PFSK-1 (cell line): ENCODE results near the gene RBM20.

Experiments used
- POLR2AphosphoS5 ChIP-seq: IDR thresholded peaks from 2 replicates; pipeline ENCODE4 v1.6.1; 2012; ENCODE audit warnings: low read depth, mild to moderate bottlenecking, control low read depth, low read length, moderate library complexity
- TAF1 ChIP-seq: IDR thresholded peaks from 2 replicates; pipeline ENCODE4 v1.6.1; 2012; ENCODE audit warnings: low read length, control low read depth, borderline replicate concordance; ENCODE audit not compliant: insufficient read depth
- TF ChIP-seq, protein P1 (sequence below), 2 experiments: IDR thresholded peaks; 2 replicates each; pipeline versions ENCODE4 v1.6.1 to v1.8.0; 2011 to 2012; ENCODE audit warnings: low read depth in 2 of 2, low read length in 2 of 2, control low read depth in 1 of 2, inconsistent platforms in 1 of 2, mild to moderate bottlenecking in 1 of 2, moderate library complexity in 1 of 2; ENCODE audit not compliant: insufficient read depth in 1 of 2

DNA sequence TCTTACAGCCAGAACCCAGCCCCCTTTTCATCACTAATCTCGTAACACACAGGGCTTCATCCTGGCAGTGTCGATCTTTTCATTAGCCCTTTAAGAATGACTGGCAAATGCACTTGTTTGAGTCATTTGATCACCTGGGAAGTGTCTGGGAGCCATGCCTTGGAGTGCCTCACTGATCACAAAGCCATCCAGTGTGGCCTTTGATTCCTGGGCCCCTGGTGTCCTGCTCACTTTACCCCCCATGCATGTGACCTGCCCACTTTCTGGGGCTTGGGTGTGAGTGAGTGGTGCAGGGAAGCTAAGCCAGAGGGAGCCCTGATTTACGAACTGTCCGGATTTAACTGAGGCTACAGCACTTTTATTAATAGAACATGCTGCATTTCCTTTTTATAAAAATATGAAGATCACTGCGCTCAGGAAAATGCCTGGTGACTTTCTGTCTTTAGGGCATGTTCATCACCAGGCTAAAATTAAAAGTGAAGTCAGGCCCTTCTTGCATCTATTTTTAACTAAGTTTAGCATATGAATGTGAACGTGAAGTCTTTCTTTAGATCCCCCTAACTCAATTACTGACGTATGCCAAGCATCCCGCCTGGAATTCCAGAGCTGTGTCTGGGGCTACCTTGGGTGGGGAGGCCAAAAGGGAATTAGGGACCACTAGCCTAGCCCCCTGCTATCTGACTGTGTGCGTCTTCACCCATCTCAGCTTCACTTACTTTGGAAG is 23.6 kb downstream of the RBM20 start:
- TF ChIP-seq POLR2AphosphoS5 (no peak), TAF1 (no peak)
- TF ChIP-seq, protein P1, sequence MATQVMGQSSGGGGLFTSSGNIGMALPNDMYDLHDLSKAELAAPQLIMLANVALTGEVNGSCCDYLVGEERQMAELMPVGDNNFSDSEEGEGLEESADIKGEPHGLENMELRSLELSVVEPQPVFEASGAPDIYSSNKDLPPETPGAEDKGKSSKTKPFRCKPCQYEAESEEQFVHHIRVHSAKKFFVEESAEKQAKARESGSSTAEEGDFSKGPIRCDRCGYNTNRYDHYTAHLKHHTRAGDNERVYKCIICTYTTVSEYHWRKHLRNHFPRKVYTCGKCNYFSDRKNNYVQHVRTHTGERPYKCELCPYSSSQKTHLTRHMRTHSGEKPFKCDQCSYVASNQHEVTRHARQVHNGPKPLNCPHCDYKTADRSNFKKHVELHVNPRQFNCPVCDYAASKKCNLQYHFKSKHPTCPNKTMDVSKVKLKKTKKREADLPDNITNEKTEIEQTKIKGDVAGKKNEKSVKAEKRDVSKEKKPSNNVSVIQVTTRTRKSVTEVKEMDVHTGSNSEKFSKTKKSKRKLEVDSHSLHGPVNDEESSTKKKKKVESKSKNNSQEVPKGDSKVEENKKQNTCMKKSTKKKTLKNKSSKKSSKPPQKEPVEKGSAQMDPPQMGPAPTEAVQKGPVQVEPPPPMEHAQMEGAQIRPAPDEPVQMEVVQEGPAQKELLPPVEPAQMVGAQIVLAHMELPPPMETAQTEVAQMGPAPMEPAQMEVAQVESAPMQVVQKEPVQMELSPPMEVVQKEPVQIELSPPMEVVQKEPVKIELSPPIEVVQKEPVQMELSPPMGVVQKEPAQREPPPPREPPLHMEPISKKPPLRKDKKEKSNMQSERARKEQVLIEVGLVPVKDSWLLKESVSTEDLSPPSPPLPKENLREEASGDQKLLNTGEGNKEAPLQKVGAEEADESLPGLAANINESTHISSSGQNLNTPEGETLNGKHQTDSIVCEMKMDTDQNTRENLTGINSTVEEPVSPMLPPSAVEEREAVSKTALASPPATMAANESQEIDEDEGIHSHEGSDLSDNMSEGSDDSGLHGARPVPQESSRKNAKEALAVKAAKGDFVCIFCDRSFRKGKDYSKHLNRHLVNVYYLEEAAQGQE (IDR thresholded peaks at IDR 0.05; ENCODE audit: insufficient read depth in 1 of 2, low read depth in 2 of 2, low read length in 2 of 2) = no peak
